BE2C (cell line): ENCODE data around the gene RAB27B.

Source experiments
- DNase-seq: peaks from one replicate; pipeline ENCODE4 v3.0.0-alpha.2; 2020
- H3K27me3 ChIP-seq: fragments of 250-450 bp; sonication (Bioruptor Pico); 2 replicates; pipeline ENCODE4 v1.5.1; 2020; ENCODE audit warnings: mild to moderate bottlenecking
- H3K36me3 ChIP-seq: fragments of 250-450 bp; sonication (Bioruptor Pico); 2 replicates; pipeline ENCODE4 v1.5.1; 2020; ENCODE audit warnings: mild to moderate bottlenecking
- H3K4me1 ChIP-seq: fragments of 250-450 bp; sonication (Bioruptor Pico); 2 replicates; pipeline ENCODE4 v1.5.1; 2020
- H3K4me3 ChIP-seq: 2 replicates; pipeline ENCODE4 v1.5.1; 2011; ENCODE audit warnings: low read depth, low read length
- H3K9me3 ChIP-seq: fragments of 250-450 bp; sonication (Bioruptor Pico); 2 replicates; pipeline ENCODE4 v1.5.1; 2020
- TF ChIP-seq, protein P1 (sequence below): IDR thresholded peaks from 2 replicates; pipeline ENCODE4 v1.5.1; 2012; ENCODE audit warnings: mild to moderate bottlenecking, low read depth, low read length

RAB27B gene

DNA sequence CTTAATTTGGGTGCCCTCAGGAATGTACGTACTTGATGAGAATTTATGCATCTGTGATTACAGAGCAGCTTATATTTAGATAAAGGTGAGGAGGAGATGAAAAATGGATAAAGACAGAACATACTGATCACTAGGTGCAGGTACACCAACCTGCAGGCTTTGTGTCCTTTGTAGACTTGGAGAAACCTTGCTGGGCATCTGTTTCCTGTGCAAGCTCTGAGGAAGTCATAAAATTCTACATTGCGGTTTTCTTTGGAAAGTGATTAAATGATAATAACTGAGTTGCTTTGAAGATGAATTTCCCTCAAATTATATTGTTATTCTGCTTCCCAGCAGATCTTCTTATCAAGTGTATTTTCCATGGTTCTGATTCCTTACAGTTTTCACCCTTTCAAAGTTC lies 7.7 kb downstream of the RAB27B start:
- DNase-seq = no peak
- no peaks in the 10 kb centered on the region for H3K36me3 ChIP-seq
- no peaks in the 10 kb centered on the region for H3K27me3 ChIP-seq
- no peaks in the 10 kb centered on the region for H3K9me3 ChIP-seq
- TF ChIP-seq, protein P1, sequence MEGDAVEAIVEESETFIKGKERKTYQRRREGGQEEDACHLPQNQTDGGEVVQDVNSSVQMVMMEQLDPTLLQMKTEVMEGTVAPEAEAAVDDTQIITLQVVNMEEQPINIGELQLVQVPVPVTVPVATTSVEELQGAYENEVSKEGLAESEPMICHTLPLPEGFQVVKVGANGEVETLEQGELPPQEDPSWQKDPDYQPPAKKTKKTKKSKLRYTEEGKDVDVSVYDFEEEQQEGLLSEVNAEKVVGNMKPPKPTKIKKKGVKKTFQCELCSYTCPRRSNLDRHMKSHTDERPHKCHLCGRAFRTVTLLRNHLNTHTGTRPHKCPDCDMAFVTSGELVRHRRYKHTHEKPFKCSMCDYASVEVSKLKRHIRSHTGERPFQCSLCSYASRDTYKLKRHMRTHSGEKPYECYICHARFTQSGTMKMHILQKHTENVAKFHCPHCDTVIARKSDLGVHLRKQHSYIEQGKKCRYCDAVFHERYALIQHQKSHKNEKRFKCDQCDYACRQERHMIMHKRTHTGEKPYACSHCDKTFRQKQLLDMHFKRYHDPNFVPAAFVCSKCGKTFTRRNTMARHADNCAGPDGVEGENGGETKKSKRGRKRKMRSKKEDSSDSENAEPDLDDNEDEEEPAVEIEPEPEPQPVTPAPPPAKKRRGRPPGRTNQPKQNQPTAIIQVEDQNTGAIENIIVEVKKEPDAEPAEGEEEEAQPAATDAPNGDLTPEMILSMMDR = no peak
- no peaks in the 10 kb centered on the region for H3K4me1 ChIP-seq
- no peak overlapping the region for H3K4me3 ChIP-seq

DNA sequence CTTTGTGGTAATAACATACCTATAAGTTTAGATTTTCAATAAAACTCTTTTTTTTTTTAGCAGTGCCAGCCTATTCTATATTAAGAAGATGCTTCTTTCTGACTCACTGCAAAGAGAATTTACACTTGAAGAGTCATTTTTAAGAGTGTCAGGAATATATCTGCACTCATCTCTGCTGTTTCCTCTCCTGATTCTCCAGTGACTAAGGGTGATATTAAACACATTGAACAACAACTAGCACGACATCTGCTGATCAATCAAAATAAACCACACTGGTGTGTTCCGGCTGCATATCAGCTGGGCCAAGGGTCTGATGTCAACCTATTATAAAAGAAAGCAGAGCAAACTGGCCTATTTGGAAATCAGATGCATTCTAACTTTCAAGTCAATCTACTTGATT lies 15.0 kb downstream of the RAB27B start:
- no peaks in the 10 kb centered on the region for H3K4me1 ChIP-seq
- no peaks in the 10 kb centered on the region for H3K9me3 ChIP-seq
- TF ChIP-seq, protein P1 = no peak
- DNase-seq = no peak
- H3K36me3 ChIP-seq = no peaks in the 10 kb centered on the region
- H3K27me3 ChIP-seq = no peaks in the 10 kb centered on the region
- H3K4me3 ChIP-seq = no peak overlapping the region

DNA sequence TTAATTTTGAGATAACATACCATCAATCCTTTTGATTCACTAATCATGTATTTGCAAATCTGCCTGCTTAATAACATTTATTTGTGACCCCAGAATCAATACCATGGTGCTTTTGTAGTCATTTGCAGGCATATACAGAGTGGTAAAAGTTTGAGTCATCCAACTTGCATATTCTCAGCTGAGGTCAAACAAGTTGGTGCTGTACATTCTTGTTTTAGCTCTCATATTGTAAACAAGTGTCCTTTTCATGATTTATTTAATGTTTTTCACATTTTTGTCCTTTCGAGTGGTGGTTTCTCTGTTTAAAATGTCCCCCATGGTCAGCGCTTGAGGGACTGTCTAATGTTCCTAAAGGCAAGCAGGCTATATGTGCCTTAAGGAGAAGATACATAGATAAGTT lies 17.5 kb downstream of the RAB27B start:
- TF ChIP-seq, protein P1 = no peak
- DNase-seq = no peak
- Histone ChIP-seq H3K4me1 (no peaks in the 10 kb centered on the region), H3K4me3 (no peak overlapping the region), H3K36me3 (no peaks in the 10 kb centered on the region), H3K9me3 (no peaks in the 10 kb centered on the region), H3K27me3 (no peaks in the 10 kb centered on the region)

DNA sequence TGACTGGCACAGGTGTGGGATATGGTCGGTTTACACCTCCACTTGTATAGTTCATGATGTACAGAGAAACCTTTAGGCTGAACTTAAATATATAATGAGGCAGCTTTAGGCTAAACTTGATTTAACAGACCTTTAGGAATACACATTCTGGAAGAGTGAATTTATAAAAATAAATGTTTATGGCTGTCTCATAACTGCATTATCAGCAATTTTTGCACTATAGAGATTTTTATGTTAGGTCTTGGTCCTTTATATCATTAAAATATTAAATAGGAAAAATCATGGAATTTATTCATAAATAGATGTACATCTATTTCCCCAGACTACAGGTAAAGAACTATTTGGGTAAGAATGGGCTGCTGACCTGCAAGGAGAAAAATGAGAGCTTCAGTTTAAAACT lies 19.8 kb downstream of the RAB27B start:
- Histone ChIP-seq H3K9me3 (no peaks in the 10 kb centered on the region), H3K4me3 (no peak overlapping the region), H3K27me3 (no peaks in the 10 kb centered on the region), H3K4me1 (no peaks in the 10 kb centered on the region), H3K36me3 (no peaks in the 10 kb centered on the region)
- TF ChIP-seq, protein P1 = no peak
- no peak for DNase-seq

DNA sequence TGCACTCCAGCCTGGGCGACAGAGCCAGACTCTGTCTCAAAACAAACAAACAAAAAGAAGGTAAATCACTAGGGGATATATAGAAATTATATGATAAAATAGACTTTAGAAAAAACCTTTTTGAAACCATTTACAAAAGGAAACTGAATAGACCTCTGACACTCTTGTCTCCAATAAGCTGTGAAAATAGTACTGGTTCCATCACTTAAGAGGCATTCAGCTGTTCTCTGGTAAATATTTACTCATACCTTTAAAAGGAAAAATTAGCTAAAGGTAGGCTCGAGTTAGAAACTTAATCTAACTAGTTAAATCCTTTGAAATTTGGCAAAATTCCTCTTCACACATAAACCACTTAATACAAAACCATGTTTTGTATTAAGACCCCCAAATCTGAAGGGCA lies 21.4 kb downstream of the RAB27B start:
- TF ChIP-seq, protein P1 = no peak
- no peak for DNase-seq
- H3K4me1 ChIP-seq = no peaks in the 10 kb centered on the region
- no peaks in the 10 kb centered on the region for H3K27me3 ChIP-seq
- no peaks in the 10 kb centered on the region for H3K36me3 ChIP-seq
- H3K9me3 ChIP-seq = no peaks in the 10 kb centered on the region
- no peak overlapping the region for H3K4me3 ChIP-seq

DNA sequence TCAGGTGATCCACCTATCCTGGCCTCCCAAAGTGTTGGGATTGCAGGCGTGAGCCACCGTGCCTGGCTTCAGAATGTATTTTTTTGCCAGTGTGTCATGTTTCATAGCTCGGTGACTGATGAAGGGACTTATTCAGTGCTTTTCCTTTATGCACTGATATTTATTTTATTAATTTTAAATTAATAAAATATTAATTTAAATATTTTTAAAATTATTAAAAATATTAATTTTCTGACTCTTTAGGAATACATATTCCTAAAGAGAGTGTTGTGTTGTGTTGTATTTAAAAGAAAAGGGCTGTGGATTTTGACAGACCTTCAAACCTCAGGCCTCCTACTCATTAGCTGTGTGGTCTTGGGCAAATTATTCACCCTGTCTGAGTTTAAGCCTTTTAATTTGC lies 22.3 kb downstream of the RAB27B start:
- Histone ChIP-seq H3K4me1 (no peaks in the 10 kb centered on the region), H3K27me3 (no peaks in the 10 kb centered on the region), H3K36me3 (no peaks in the 10 kb centered on the region), H3K9me3 (no peaks in the 10 kb centered on the region), H3K4me3 (no peak overlapping the region)
- no peak for DNase-seq
- TF ChIP-seq, protein P1 = no peak
